ENCODE data around the gene NTRK3.

Gene NTRK3

DNA sequence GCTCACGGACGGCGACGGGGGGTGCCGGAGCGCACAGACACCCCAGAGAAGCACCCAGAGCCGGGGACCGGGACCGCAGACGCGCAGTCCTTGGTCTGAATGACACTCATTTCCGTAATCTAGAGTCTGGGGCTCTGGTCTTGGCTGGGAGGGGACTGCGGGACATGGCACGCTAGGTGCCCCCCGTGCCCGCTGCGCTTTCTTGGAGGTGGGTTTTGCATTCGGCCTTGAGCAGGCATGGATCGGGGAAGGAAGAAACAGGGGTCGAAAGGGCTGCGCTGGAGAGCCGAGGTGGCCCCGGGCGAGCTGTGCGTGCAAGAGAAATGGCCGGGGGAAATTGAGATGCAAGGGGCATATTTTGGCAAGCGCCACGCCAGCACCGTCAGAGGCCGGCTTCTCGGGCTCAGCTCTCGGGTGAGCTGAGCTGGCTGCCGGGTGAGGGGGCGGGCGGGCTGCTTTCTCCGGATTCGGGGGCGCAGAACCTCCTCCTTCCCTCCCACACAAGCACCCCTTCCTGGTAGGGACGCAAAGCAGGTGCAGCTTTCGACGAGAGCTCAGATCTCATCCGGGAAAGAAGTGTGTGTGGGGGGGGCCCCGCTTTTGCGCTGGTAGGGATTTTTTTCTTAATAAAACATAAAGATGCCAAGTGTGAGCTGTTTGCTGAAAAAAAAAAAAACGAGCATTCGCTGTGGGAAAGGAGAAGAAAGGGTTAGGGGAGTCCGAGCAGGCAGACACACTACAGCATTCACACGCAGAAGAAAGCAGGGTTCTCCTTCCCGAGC, 963 bp upstream of the NTRK3 start:
- Histone ChIP-seq H3K4me3 (ENCODE audit: extremely low read depth, insufficient read depth, low read length, poor library complexity, severe bottlenecking) (peak overlapping the region; percentile 47), H3K27ac (ENCODE audit: low read depth, low read length, severe bottlenecking) (no peak overlapping the region), H3K4me1 (ENCODE audit: control insufficient read depth, insufficient read depth, low read length, poor library complexity, severe bottlenecking) (peaks cover 15% of the 10 kb centered on the region), H3K9me3 (ENCODE audit: control insufficient read depth, low read length) (no peaks in the 10 kb centered on the region), H3K36me3 (ENCODE audit: control insufficient read depth, insufficient read depth, low read length) (no peaks in the 10 kb centered on the region)
- WGBS, 2 experiments (ENCODE audit: insufficient coverage in 2 of 2) = 0 to 1% methylated on average over 24 to 29 of the region's 49 CpGs

DNA sequence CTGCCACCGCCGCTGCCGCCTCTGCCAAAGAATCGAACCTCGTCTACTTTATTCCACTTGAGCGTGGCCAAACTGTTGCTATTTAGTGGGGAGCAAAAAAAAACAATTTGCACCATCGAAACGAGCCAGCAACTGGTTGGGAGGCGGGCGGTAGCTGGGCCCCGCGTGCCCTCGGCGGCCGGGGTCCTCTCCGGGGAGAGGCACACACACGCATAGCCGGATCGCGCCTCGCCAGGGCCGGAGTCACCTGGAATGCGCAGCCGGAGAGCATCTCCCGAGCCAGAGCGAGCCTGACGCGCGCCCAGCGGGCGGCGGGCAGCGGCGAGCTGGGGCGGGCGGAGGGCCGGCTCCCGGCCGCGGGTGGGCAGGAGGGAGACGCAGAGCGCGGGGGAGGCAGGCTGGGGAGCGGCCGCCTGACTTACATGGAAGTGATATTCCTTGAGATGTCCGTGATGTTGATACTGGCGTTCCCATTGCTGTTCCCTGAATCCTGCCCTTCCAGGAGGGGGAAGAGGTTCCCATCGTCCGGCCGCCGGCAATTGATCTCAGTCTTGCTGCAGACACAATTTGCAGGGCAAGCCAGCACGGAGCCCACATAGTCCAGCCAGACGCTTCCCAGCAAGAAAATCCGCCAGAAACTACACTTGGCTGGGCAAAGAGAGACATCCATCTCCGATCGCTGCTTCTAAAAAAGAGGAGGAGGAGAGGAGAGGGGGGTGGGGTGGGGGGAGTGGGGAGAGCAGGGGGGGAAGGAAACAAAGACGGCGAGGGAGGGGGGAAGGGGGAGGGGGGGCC, 858 bp downstream of the NTRK3 start:
- no peak overlapping the region for H3K27ac ChIP-seq (ENCODE audit: low read depth, low read length, severe bottlenecking)
- 0 to 1% methylated on average over 37 to 45 of the region's 58 CpGs for WGBS, 2 experiments (ENCODE audit: insufficient coverage in 2 of 2)
- peaks cover 4% of the 10 kb centered on the region for H3K4me1 ChIP-seq (ENCODE audit: control insufficient read depth, insufficient read depth, low read length, poor library complexity, severe bottlenecking)
- no peaks in the 10 kb centered on the region for H3K9me3 ChIP-seq (ENCODE audit: control insufficient read depth, low read length)
- H3K36me3 ChIP-seq (ENCODE audit: control insufficient read depth, insufficient read depth, low read length) = peaks cover 6% of the 10 kb centered on the region
- H3K4me3 ChIP-seq (ENCODE audit: extremely low read depth, insufficient read depth, low read length, poor library complexity, severe bottlenecking) = peak overlapping the region; percentile 47

DNA sequence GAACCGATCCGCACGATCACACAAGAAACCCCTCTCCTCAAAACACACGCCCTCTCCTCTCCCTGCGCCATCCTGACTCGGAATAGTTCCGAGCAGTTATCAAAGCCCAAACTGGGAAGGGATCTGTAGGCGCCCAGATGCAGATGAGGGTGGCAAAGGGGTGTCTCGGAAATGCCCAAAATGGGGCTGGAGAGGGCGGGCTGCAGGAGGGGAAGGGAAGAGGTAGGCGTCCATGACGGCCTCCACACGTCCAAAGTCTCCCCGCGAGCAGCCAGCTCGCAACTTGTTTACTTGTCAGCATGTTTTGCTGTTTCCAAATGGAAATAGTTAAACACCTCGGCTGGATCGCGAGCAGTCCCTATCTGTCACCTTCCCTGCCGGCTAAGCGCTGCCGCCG, 1.5 kb downstream of the NTRK3 start:
- WGBS, 2 experiments (ENCODE audit: insufficient coverage in 2 of 2) = 2 to 7% methylated on average over 17 to 21 of the region's 23 CpGs
- Histone ChIP-seq H3K4me1 (ENCODE audit: control insufficient read depth, insufficient read depth, low read length, poor library complexity, severe bottlenecking) (peaks cover 4% of the 10 kb centered on the region), H3K4me3 (ENCODE audit: extremely low read depth, insufficient read depth, low read length, poor library complexity, severe bottlenecking) (peak overlapping the region; percentile 47), H3K27ac (ENCODE audit: low read depth, low read length, severe bottlenecking) (no peak overlapping the region), H3K9me3 (ENCODE audit: control insufficient read depth, low read length) (no peaks in the 10 kb centered on the region), H3K36me3 (ENCODE audit: control insufficient read depth, insufficient read depth, low read length) (peaks cover 6% of the 10 kb centered on the region)

DNA sequence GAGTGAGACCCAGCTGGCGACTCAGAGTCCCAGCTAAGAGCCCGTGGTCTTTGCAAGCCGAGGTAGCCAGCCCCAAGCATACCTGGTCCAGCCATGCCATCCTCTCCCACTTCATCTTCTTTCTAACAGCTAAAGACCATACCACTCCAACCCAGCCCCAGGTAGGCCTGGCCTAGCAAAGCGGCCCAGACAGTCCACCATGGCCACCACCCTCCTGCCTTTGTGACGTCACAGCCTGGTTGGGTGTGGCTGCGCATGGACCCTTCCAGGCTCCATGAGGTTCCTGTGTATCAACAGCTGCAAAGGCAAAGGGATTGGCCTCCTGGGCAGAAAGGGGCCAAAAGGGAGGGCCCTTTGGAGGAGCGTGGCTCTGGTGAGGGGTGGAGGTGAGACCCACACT, 4.1 kb downstream of the NTRK3 start:
- WGBS, 2 experiments (ENCODE audit: insufficient coverage in 2 of 2) = 89 to 90% methylated on average over 5 to 7 of the region's 7 CpGs
- no peak overlapping the region for H3K27ac ChIP-seq (ENCODE audit: low read depth, low read length, severe bottlenecking)
- H3K4me1 ChIP-seq (ENCODE audit: control insufficient read depth, insufficient read depth, low read length, poor library complexity, severe bottlenecking) = peaks cover 3% of the 10 kb centered on the region
- no peaks in the 10 kb centered on the region for H3K9me3 ChIP-seq (ENCODE audit: control insufficient read depth, low read length)
- H3K36me3 ChIP-seq (ENCODE audit: control insufficient read depth, insufficient read depth, low read length) = peaks cover 6% of the 10 kb centered on the region
- no peak overlapping the region for H3K4me3 ChIP-seq (ENCODE audit: extremely low read depth, insufficient read depth, low read length, poor library complexity, severe bottlenecking)

DNA sequence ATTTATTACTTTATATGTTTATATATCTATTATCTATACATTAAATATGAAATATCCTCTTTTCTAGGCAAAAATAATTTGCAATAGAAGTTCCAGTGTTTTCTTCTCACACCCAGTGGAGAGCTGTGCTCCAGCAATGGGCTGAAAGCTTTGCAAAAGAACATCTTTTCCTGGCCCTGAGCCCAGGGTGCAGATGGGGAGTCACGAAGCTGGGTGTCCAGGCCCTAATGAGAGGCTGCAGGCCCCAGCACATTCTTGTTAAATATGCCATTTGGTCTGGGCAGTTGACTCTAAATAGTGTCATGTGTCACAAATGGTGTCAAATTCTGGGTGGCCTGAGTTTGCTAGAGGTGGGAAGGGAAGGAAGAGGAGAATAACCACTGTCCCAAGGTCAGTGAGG, 5.7 kb downstream of the NTRK3 start:
- Histone ChIP-seq H3K27ac (ENCODE audit: low read depth, low read length, severe bottlenecking) (no peak overlapping the region), H3K36me3 (ENCODE audit: control insufficient read depth, insufficient read depth, low read length) (peaks cover 6% of the 10 kb centered on the region), H3K4me3 (ENCODE audit: extremely low read depth, insufficient read depth, low read length, poor library complexity, severe bottlenecking) (no peak overlapping the region), H3K9me3 (ENCODE audit: control insufficient read depth, low read length) (no peaks in the 10 kb centered on the region), H3K4me1 (ENCODE audit: control insufficient read depth, insufficient read depth, low read length, poor library complexity, severe bottlenecking) (peaks cover 14% of the 10 kb centered on the region)
- 63 to 85% methylated on average over 1 of the region's 1 CpG for WGBS, 2 experiments (ENCODE audit: insufficient coverage in 2 of 2)

DNA sequence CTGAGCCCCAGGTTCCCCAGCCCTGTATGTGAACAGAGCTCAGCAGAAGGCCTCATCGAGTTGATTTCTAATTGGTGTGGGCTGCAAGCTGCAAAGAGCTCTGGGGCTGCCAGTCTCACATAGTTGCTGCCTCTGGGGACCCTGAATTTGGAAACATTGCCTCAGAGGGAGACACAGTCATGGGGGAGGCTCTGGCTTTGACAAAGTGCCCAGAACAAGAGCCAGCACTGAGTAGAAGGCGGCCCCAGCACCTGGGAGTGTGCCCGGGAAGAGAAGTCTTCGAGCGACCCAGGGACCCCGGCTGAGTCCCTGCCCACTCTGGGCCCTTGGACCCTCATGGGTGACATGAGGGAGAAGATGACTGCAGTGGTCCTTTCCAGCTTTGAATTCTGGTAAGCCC, 7.3 kb downstream of the NTRK3 start:
- peaks cover 14% of the 10 kb centered on the region for H3K4me1 ChIP-seq (ENCODE audit: control insufficient read depth, insufficient read depth, low read length, poor library complexity, severe bottlenecking)
- H3K4me3 ChIP-seq (ENCODE audit: extremely low read depth, insufficient read depth, low read length, poor library complexity, severe bottlenecking) = no peak overlapping the region
- peaks cover 6% of the 10 kb centered on the region for H3K36me3 ChIP-seq (ENCODE audit: control insufficient read depth, insufficient read depth, low read length)
- no peaks in the 10 kb centered on the region for H3K9me3 ChIP-seq (ENCODE audit: control insufficient read depth, low read length)
- 93 to 95% methylated on average over 6 of the region's 6 CpGs for WGBS, 2 experiments (ENCODE audit: insufficient coverage in 2 of 2)
- no peak overlapping the region for H3K27ac ChIP-seq (ENCODE audit: low read depth, low read length, severe bottlenecking)

DNA sequence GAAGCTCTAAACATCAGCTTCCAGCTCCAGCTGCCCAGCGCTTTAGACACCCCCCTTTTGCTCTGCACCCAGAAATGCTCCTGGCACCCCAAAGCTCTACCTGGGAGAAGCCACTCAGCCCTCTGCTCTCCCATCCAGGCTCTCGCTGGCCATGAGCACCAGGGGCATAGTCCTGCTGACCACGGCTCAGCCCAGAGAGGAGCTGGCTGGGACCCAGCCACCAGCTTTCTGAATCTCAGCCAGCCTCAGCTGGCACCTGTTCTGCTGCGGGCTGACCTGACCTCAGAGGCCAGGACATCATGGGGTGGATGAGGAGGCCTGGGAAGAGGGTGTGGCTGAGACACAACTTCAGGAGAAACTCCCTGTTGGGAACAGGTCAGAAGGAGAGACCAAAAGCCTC, 8.6 kb downstream of the NTRK3 start:
- 67 to 100% methylated on average over 2 to 3 of the region's 4 CpGs for WGBS, 2 experiments (ENCODE audit: insufficient coverage in 2 of 2)
- Histone ChIP-seq H3K27ac (ENCODE audit: low read depth, low read length, severe bottlenecking) (no peak overlapping the region), H3K4me3 (ENCODE audit: extremely low read depth, insufficient read depth, low read length, poor library complexity, severe bottlenecking) (no peak overlapping the region), H3K4me1 (ENCODE audit: control insufficient read depth, insufficient read depth, low read length, poor library complexity, severe bottlenecking) (peaks cover 14% of the 10 kb centered on the region), H3K9me3 (ENCODE audit: control insufficient read depth, low read length) (no peaks in the 10 kb centered on the region), H3K36me3 (ENCODE audit: control insufficient read depth, insufficient read depth, low read length) (peaks cover 6% of the 10 kb centered on the region)

DNA sequence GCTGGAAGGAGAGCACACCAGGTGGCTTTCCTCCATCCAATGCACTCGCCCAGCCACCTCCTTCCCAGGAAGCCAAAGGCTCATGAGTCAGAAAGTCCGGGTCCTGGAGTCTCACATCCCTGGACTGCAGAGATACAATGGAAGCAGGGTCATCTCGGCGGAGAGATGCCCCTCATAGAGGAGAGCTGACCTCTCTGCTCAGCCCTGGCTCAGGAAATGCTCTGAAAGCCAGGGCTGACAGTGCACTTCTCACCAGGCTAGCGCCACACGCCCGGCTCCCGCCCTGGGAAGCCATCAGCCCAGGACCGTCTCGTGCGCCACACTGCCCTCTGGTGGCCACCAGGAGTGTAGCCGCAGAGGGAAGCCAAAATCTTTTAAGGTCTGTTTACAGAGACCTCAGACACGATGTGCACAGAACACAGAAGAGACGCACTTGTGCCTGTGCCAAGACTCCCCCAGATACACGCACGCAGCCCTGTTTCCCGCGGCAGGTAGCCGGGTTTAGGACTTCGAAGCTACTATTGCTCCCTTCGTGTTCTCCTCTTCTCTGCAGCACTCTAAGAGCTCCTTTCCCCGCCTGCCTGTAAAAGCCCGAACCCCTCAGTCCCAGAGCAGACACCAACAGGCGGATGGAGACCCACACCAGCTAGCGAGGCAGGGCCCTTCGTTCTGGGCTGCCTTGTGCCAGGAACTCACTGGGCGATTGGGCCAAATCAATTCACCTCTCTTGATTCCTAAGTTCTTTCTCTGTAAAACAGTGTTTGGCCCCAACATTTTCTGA, 9.7 kb downstream of the NTRK3 start:
- no peaks in the 10 kb centered on the region for H3K9me3 ChIP-seq (ENCODE audit: control insufficient read depth, low read length)
- H3K4me1 ChIP-seq (ENCODE audit: control insufficient read depth, insufficient read depth, low read length, poor library complexity, severe bottlenecking) = peaks cover 14% of the 10 kb centered on the region
- H3K27ac ChIP-seq (ENCODE audit: low read depth, low read length, severe bottlenecking) = no peak overlapping the region
- peaks cover 3% of the 10 kb centered on the region for H3K36me3 ChIP-seq (ENCODE audit: control insufficient read depth, insufficient read depth, low read length)
- H3K4me3 ChIP-seq (ENCODE audit: extremely low read depth, insufficient read depth, low read length, poor library complexity, severe bottlenecking) = no peak overlapping the region
- 17 to 20% methylated on average over 26 to 27 of the region's 27 CpGs for WGBS, 2 experiments (ENCODE audit: insufficient coverage in 2 of 2)

DNA sequence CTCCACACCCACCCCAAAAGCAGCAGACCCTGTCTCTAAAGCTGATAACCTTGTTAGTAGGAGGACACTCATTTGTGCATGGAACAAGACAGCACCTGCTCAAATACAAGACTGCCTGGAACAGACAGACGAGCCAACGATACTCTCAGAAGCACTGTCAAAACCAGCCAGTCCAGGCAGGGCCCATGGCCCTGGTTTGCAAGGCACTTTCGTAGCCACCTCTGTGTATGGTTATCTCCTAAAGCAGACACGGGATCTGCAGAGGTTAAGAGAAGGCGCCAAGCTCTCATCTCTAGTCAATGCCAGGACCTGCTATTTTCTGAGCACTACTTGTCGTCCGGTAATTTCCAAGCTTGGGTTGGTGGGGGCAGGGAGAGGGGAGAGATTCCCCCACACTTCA, 10.5 kb downstream of the NTRK3 start:
- Histone ChIP-seq H3K27ac (ENCODE audit: low read depth, low read length, severe bottlenecking) (no peak overlapping the region), H3K36me3 (ENCODE audit: control insufficient read depth, insufficient read depth, low read length) (no peaks in the 10 kb centered on the region), H3K4me3 (ENCODE audit: extremely low read depth, insufficient read depth, low read length, poor library complexity, severe bottlenecking) (no peak overlapping the region), H3K4me1 (ENCODE audit: control insufficient read depth, insufficient read depth, low read length, poor library complexity, severe bottlenecking) (peaks cover 14% of the 10 kb centered on the region), H3K9me3 (ENCODE audit: control insufficient read depth, low read length) (no peaks in the 10 kb centered on the region)
- 84 to 94% methylated on average over 5 to 7 of the region's 7 CpGs for WGBS, 2 experiments (ENCODE audit: insufficient coverage in 2 of 2)

DNA sequence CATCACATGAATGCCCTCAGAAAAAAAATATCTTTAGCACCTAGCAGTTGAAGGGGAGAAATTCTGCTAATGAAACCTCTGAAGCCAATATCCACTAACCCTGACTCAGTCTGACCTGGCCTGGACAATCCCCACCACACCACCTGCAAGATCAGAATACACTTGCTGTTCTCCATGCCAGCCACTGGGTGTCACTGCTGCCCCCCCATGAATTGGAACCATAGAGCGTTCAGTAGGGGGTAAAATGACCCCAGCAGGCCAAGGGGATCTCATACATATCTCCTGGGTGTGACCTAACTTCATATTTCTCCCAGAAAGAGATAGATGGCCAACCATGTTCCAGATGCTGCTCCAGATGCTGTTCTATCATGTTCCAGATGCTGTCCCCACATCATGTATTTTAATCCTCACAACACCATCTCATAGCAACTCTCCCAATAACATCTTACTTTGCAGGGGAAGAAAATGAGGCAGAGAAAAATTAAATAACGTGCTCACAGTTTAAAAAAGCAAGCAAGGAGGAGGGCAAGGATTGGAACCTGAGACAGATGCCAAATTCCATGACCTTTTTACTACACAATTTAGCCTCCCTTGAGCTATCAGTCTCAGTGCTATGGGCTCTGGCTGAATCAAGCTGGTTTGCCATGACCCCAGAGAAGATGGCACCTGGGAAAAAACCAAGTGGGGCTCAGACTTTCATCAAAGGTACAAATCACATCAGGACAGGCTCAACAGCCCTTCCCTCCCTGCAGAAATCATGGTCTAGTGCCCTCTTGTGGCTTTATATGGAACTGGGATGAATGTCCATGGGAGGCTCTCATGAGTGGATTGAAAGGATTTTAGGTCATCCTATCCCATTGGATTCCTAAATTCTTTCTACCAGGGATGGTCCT, 12.4 kb downstream of the NTRK3 start:
- no peaks in the 10 kb centered on the region for H3K9me3 ChIP-seq (ENCODE audit: control insufficient read depth, low read length)
- H3K36me3 ChIP-seq (ENCODE audit: control insufficient read depth, insufficient read depth, low read length) = no peaks in the 10 kb centered on the region
- WGBS, 2 experiments (ENCODE audit: insufficient coverage in 2 of 2) = 0 to 42% methylated on average over 1 to 2 of the region's 2 CpGs
- no peak overlapping the region for H3K27ac ChIP-seq (ENCODE audit: low read depth, low read length, severe bottlenecking)
- no peak overlapping the region for H3K4me3 ChIP-seq (ENCODE audit: extremely low read depth, insufficient read depth, low read length, poor library complexity, severe bottlenecking)
- peaks cover 25% of the 10 kb centered on the region for H3K4me1 ChIP-seq (ENCODE audit: control insufficient read depth, insufficient read depth, low read length, poor library complexity, severe bottlenecking)

Data from mesodermal cell (in vitro differentiated cells).